SK-N-SH treated with all-trans-retinoic acid at 6 μM for 48 hours (cell line): ENCODE results near the gene GAS2.

ENCODE experiments used
- ATAC-seq: fragments of 200-7000 bp; cut with Tn5 transposase; 3 replicates; pipeline ENCODE4 v1.9.1; 2020; ENCODE audit warnings: mild to moderate bottlenecking, moderate library complexity
- ARNTL ChIP-seq: fragments of 450-650 bp; formaldehyde crosslinking; IDR thresholded peaks from 2 replicates; pipeline ENCODE4 v1.5.0; 2020; ENCODE audit warnings: low read depth, mild to moderate bottlenecking, moderate library complexity, borderline replicate concordance
- BACH2 ChIP-seq: fragments of 250-450 bp; sonication (Bioruptor Pico); IDR thresholded peaks from 2 replicates; pipeline ENCODE4 v1.9.0; 2021; ENCODE audit warnings: mild to moderate bottlenecking, borderline replicate concordance
- CSDC2 ChIP-seq: fragments of 250-450 bp; sonication (Bioruptor Pico); IDR thresholded peaks from 2 replicates; pipeline ENCODE4 v1.5.0; 2020; ENCODE audit warnings: mild to moderate bottlenecking, moderate library complexity
- GLIS3 ChIP-seq: fragments of 250-450 bp; sonication (Bioruptor Pico); IDR thresholded peaks from 2 replicates; pipeline ENCODE4 v1.5.0; 2020; ENCODE audit warnings: mild to moderate bottlenecking, moderate library complexity
- ISL1 ChIP-seq: fragments of 250-450 bp; sonication (Bioruptor Pico); IDR thresholded peaks from 2 replicates; pipeline ENCODE4 v2.1.2; 2022; ENCODE audit warnings: mild to moderate bottlenecking, moderate library complexity
- OSR1 ChIP-seq: fragments of 250-450 bp; sonication (Bioruptor Pico); IDR thresholded peaks from 2 replicates; pipeline ENCODE4 v1.8.0; 2022; ENCODE audit warnings: moderate library complexity, mild to moderate bottlenecking, inconsistent platforms
- PPARA ChIP-seq: fragments of 250-450 bp; sonication (Bioruptor Pico); IDR thresholded peaks from 2 replicates; pipeline ENCODE4 v1.5.0; 2020; ENCODE audit warnings: mild to moderate bottlenecking, borderline replicate concordance
- TCF4 ChIP-seq: fragments of 250-450 bp; sonication (Bioruptor Pico); IDR thresholded peaks from 2 replicates; pipeline ENCODE4 v1.8.0; 2021; ENCODE audit warnings: mild to moderate bottlenecking, moderate library complexity, borderline replicate concordance
- TOX ChIP-seq: fragments of 250-450 bp; sonication (Bioruptor Pico); IDR thresholded peaks from 2 replicates; pipeline ENCODE4 v1.8.0; 2021; ENCODE audit warnings: mild to moderate bottlenecking, moderate library complexity, borderline replicate concordance
- ZC3H10 ChIP-seq: fragments of 250-450 bp; sonication (Bioruptor Pico); IDR thresholded peaks from 2 replicates; pipeline ENCODE4 v1.5.1; 2021; ENCODE audit warnings: mild to moderate bottlenecking, moderate library complexity
- ZFP3 ChIP-seq: fragments of 250-450 bp; sonication (Bioruptor Pico); IDR thresholded peaks from 2 replicates; pipeline ENCODE4 v1.5.0; 2020; ENCODE audit warnings: mild to moderate bottlenecking, moderate library complexity
- ZFP30 ChIP-seq: fragments of 450-650 bp; formaldehyde crosslinking; IDR thresholded peaks from 2 replicates; pipeline ENCODE4 v1.5.0; 2022; ENCODE audit warnings: mild to moderate bottlenecking, moderate library complexity
- ZNF565 ChIP-seq: fragments of 450-650 bp; formaldehyde crosslinking; conservative IDR thresholded peaks from 2 replicates; pipeline ENCODE4 v1.5.0; 2020; ENCODE audit warnings: low read depth, mild to moderate bottlenecking, moderate library complexity
- ZNF70 ChIP-seq: fragments of 450-650 bp; formaldehyde crosslinking; IDR thresholded peaks from 2 replicates; pipeline ENCODE4 v1.5.0; 2020; ENCODE audit warnings: mild to moderate bottlenecking, moderate library complexity
- ZNF8 ChIP-seq: fragments of 450-650 bp; formaldehyde crosslinking; IDR thresholded peaks from 2 replicates; pipeline ENCODE4 v1.5.0; 2020; ENCODE audit warnings: mild to moderate bottlenecking, moderate library complexity
- TF ChIP-seq, protein P1 (sequence below): fragments of 250-450 bp; sonication (Bioruptor Pico); IDR thresholded peaks from 2 replicates; pipeline ENCODE4 v1.8.0; 2020; ENCODE audit warnings: mild to moderate bottlenecking, moderate library complexity, borderline replicate concordance
- TF ChIP-seq, protein P2 (sequence below): fragments of 250-450 bp; sonication (Bioruptor Pico); IDR thresholded peaks from 2 replicates; pipeline ENCODE4 v1.5.1; 2020; ENCODE audit warnings: low read depth, mild to moderate bottlenecking, moderate library complexity
- TF ChIP-seq, protein P3 (sequence below): fragments of 250-450 bp; sonication (Bioruptor Pico); IDR thresholded peaks from 2 replicates; pipeline ENCODE4 v1.8.0; 2021; ENCODE audit warnings: low read depth, mild to moderate bottlenecking, moderate library complexity, borderline replicate concordance
- TF ChIP-seq, protein P4 (sequence below): fragments of 250-450 bp; sonication (Bioruptor Pico); IDR thresholded peaks from 2 replicates; pipeline ENCODE4 v1.5.0; 2020; ENCODE audit warnings: mild to moderate bottlenecking, moderate library complexity
- TF ChIP-seq, protein P5 (sequence below): fragments of 250-450 bp; sonication (Bioruptor Pico); IDR thresholded peaks from 2 replicates; pipeline ENCODE4 v1.5.1; 2021; ENCODE audit warnings: mild to moderate bottlenecking, moderate library complexity

The GAS2 gene

DNA sequence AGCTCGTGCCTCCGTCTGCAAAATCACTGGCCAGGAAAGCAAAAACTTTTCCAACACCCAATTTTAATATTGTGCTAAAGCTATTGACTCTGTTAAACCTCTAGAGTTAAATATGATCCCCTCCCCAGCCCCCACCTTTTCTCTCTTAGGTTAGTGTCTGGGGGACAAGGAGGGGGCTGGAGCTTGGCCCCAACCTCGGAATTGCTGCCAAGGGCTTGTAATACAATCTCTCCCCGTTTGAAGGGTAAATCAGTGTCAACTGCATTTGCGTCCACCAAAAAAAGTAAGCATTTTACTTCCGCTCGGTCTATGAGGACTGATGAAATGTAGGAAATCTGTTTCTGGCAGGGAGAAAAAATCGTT, at the start of gene GAS2:
GAS2 (plus strand) TSS at position 287 of the 363 bp plus-strand sequence. CDS start 8,259 bp downstream, outside the sequence.
- TF ChIP-seq PPARA (CRISPR knock-in tag) (no peak), ARNTL (CRISPR knock-in tag) (no peak), ZFP30 (CRISPR knock-in tag) (no peak), OSR1 (CRISPR knock-in tag) (no peak), ZNF70 (CRISPR knock-in tag) (no peak), BACH2 (no peak), ZNF565 (no peak), CSDC2 (CRISPR knock-in tag) (no peak), TCF4 (no peak), ZC3H10 (CRISPR knock-in tag) (no peak), GLIS3 (no peak), ZFP3 (CRISPR knock-in tag) (no peak), ISL1 (CRISPR knock-in tag) (no peak), TOX (CRISPR knock-in tag) (no peak)
- TF ChIP-seq, protein P1, sequence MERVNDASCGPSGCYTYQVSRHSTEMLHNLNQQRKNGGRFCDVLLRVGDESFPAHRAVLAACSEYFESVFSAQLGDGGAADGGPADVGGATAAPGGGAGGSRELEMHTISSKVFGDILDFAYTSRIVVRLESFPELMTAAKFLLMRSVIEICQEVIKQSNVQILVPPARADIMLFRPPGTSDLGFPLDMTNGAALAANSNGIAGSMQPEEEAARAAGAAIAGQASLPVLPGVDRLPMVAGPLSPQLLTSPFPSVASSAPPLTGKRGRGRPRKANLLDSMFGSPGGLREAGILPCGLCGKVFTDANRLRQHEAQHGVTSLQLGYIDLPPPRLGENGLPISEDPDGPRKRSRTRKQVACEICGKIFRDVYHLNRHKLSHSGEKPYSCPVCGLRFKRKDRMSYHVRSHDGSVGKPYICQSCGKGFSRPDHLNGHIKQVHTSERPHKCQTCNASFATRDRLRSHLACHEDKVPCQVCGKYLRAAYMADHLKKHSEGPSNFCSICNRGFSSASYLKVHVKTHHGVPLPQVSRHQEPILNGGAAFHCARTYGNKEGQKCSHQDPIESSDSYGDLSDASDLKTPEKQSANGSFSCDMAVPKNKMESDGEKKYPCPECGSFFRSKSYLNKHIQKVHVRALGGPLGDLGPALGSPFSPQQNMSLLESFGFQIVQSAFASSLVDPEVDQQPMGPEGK: no peak
- TF ChIP-seq, protein P2, sequence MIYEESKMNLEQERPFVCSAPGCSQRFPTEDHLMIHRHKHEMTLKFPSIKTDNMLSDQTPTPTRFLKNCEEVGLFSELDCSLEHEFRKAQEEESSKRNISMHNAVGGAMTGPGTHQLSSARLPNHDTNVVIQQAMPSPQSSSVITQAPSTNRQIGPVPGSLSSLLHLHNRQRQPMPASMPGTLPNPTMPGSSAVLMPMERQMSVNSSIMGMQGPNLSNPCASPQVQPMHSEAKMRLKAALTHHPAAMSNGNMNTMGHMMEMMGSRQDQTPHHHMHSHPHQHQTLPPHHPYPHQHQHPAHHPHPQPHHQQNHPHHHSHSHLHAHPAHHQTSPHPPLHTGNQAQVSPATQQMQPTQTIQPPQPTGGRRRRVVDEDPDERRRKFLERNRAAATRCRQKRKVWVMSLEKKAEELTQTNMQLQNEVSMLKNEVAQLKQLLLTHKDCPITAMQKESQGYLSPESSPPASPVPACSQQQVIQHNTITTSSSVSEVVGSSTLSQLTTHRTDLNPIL (CRISPR knock-in tag): no peak
- TF ChIP-seq, protein P3, sequence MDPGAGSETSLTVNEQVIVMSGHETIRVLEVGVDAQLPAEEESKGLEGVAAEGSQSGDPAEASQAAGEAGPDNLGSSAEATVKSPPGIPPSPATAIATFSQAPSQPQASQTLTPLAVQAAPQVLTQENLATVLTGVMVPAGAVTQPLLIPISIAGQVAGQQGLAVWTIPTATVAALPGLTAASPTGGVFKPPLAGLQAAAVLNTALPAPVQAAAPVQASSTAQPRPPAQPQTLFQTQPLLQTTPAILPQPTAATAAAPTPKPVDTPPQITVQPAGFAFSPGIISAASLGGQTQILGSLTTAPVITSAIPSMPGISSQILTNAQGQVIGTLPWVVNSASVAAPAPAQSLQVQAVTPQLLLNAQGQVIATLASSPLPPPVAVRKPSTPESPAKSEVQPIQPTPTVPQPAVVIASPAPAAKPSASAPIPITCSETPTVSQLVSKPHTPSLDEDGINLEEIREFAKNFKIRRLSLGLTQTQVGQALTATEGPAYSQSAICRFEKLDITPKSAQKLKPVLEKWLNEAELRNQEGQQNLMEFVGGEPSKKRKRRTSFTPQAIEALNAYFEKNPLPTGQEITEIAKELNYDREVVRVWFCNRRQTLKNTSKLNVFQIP (CRISPR knock-in tag): no peak
- TF ChIP-seq, protein P4, sequence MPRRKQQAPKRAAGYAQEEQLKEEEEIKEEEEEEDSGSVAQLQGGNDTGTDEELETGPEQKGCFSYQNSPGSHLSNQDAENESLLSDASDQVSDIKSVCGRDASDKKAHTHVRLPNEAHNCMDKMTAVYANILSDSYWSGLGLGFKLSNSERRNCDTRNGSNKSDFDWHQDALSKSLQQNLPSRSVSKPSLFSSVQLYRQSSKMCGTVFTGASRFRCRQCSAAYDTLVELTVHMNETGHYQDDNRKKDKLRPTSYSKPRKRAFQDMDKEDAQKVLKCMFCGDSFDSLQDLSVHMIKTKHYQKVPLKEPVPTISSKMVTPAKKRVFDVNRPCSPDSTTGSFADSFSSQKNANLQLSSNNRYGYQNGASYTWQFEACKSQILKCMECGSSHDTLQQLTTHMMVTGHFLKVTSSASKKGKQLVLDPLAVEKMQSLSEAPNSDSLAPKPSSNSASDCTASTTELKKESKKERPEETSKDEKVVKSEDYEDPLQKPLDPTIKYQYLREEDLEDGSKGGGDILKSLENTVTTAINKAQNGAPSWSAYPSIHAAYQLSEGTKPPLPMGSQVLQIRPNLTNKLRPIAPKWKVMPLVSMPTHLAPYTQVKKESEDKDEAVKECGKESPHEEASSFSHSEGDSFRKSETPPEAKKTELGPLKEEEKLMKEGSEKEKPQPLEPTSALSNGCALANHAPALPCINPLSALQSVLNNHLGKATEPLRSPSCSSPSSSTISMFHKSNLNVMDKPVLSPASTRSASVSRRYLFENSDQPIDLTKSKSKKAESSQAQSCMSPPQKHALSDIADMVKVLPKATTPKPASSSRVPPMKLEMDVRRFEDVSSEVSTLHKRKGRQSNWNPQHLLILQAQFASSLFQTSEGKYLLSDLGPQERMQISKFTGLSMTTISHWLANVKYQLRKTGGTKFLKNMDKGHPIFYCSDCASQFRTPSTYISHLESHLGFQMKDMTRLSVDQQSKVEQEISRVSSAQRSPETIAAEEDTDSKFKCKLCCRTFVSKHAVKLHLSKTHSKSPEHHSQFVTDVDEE (CRISPR knock-in tag): no peak
- TF ChIP-seq, protein P5, sequence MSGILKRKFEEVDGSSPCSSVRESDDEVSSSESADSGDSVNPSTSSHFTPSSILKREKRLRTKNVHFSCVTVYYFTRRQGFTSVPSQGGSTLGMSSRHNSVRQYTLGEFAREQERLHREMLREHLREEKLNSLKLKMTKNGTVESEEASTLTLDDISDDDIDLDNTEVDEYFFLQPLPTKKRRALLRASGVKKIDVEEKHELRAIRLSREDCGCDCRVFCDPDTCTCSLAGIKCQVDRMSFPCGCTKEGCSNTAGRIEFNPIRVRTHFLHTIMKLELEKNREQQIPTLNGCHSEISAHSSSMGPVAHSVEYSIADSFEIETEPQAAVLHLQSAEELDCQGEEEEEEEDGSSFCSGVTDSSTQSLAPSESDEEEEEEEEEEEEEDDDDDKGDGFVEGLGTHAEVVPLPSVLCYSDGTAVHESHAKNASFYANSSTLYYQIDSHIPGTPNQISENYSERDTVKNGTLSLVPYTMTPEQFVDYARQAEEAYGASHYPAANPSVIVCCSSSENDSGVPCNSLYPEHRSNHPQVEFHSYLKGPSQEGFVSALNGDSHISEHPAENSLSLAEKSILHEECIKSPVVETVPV (CRISPR knock-in tag): no peak
- ATAC-seq: no peak

DNA sequence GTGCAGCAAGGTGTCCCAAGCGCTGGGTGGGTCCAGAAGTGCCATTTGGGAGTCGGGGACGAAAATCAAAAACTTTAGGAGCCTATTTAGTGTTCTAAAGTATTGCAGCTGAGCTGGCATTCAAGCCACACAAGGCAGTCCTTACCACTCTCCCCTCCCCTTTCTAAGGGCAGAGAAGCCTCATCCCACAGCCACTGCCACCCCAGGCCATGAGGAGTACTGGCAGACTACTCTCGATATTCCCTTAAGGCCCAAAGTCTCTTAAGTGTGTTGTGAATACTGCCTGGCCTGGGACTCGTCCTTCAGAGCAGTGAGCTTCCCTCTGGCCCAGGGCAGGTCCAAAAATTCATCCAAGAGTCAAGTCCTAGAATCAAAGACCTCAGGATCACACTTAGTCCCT, 48.5 kb upstream of the GAS2 start:
- TF ChIP-seq CSDC2 (CRISPR knock-in tag): no peak
- no peak for TF ChIP-seq ZNF565
- no peak for ATAC-seq

DNA sequence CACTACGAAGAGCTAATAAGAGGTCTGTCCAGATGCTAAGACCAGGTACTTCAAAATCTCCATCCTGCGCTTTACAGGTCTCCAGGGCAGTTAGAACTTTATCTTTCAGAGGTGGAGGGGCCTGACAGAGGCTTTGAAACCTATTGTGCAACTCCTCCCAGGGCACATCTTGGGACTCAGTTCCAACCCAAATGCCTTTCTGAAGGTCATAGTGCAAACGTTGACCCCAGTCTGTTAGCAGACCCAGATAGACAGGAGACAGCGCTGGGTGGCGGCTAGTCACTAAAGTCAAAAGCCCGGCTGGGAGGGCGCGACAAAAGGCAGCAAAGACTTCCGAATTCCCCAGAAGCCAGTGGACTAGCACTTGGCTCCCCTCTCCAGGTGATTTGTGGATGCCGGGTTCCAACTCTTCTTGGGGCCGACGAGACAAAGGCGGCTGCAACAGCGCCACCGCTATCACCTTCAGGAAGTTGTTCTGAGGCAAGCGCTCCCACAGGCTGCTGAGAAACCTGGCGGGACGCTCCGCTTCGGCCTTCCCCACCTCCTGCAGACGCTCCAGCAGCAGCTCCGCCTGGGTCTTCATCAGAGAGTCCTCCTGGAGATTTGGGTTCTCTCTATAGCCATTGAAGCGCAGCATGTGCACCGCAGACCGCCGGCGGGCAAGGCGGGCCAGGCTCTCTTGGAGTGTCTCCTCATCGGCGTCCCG, 41.5 kb upstream of the GAS2 start:
- no peak for TF ChIP-seq ZNF8
- TF ChIP-seq, protein P3 (CRISPR knock-in tag): 0 out of 2 replicates have a peak, but pooled peaks have one; percentile 25
- TF ChIP-seq, all 23 proteins: peak for 1
- peak; percentile 85 for ATAC-seq
